ENCODE data around the gene MYO1H.

GRCh38 chr12:109352184-109352583, 4.5 kb downstream of the MYO1H start:
- TF ChIP-seq CTCF (IDR thresholded peaks at IDR 0.05) = no peak
- TF ChIP-seq POLR2AphosphoS5 (IDR thresholded peaks at IDR 0.05) = no peak
- no peak for TF ChIP-seq EP300 (IDR thresholded peaks at IDR 0.05)
- TF ChIP-seq POLR2A (IDR thresholded peaks at IDR 0.05) = no peak
